GM21423 (cell line): Measurements from ENCODE around the gene ARHGEF37.
"Not testable (repeated sequence)": the region's sequence is repeated elsewhere in the genome, so short reads cannot be mapped to it uniquely, and the experiment has no call there.

Experiments
- ATAC-seq: cut with Tn5 transposase; IDR thresholded peaks from one replicate; pipeline ENCODE4 v1.9.1; 2021; ENCODE audit warnings: mild to moderate bottlenecking, moderate library complexity; ENCODE audit not compliant: unreplicated experiment

Gene ARHGEF37

DNA sequence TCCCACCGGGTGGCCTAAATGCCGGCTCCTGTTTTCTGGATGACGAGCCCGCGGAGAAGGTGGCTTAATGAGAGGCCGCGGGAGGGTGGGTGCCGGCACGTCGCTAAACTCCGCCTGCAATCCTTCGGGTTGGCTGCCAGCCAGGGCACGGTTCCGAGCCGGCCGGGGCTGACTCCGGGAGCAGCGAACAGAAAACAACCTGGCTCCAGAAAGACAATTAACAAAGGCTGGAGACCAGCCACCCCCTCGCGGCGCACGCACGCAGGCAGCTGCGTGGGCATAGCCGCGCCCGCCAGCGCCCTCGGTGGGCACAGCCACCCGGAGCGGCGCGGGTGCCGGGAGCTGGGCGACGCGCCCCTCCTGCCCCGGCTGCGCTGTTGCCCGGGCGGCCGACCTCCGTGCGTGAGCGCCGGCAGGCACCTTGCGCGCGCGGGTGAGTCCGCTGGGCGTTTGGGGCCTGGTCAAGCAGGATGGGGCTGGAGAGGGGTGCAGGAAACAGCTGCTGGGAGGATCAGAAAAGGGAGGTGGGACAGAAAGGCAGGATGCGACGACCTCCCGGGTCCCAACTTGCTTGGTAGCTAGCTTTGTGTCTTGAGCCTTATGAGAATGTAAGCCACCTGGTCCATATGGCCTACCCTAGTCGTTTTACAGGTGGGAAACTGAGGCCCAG lies at the start of gene ARHGEF37:
TSS of gene ARHGEF37 (plus strand) at position 307 of the 670 bp plus-strand sequence. CDS start 16,272 bp downstream, outside the sequence.
- no peak for ATAC-seq

DNA sequence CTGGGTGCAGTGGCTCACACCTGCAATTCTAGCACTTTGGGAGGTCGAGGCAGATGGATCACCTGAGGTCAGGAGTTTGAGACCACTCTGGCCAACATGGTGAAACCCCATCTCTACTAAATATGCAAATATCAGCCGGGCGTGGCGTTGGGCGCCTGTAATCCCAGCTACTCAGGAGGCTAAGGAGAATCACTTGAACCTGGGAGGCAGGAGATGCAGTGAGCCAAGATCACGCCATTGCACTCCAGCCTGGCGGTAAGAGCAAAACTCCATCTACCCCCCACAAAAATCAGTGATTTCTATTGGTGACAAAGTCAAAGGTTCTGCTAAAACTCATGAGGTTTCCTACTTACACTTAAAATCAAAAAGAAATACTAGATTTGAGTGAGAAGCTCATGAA lies 48.9 kb upstream of the ARHGEF37 start:
- no peak for ATAC-seq

DNA sequence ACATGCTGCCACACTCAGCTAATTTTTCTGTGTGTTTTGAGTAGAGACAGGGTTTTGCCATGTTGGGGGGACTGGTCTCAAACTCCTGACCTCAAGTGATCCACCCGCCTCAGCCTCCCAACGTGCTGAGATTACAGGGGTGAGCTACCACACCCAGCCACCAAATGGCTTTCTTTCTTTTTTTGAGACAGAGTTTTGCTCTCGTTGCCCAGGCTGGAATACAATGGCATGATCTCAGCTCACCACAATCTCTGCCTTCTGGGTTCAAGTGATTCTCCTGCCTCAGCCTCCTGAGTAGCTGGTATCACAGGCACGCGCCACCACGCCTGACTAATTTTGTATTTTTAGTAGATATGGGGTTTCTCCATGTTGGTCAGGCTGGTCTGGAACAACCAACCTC lies 45.5 kb upstream of the ARHGEF37 start:
- not testable (repeated sequence) for ATAC-seq

- no peak for ATAC-seq
Measured at GRCh38 chr5:149537374-149537975, 43.8 kb upstream of the ARHGEF37 start.

DNA sequence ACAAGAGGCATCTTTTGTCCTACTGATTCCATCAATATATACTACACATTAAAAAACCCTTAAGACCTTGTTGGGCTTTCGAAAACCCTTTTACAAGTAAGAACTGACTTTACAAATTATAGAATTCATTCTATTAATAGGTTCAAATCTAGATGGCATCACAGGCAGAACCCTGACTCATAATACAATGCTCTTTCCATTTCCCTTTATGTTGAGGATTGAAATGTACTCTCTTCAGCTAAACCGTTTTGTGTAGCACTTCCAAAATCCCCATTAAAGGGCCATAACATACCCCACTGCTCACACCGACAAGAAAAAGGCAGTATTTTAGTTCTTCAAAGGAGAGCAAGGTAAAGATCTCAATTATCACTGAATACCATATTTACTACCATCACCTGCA lies 41.2 kb upstream of the ARHGEF37 start:
- ATAC-seq: no peak

DNA sequence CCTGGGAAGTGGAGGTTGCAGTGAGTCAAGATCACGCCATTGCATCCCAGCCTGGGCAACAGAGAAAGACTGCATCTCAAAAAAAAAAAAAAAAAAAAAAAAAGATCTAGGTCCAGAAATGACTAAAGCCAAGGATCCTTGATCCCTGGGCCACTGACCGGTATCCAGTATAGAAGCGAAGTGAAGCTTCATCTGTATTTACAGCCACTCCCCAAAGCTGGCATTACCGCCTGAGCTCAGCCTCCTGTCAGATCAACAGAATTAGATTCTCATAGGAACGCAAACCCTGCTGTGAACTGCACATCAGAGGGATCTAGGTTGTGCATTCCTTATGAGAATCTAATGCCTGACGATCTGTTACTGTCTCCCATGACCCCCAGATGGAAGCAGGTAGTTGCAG lies 39.4 kb upstream of the ARHGEF37 start:
- no peak for ATAC-seq

DNA sequence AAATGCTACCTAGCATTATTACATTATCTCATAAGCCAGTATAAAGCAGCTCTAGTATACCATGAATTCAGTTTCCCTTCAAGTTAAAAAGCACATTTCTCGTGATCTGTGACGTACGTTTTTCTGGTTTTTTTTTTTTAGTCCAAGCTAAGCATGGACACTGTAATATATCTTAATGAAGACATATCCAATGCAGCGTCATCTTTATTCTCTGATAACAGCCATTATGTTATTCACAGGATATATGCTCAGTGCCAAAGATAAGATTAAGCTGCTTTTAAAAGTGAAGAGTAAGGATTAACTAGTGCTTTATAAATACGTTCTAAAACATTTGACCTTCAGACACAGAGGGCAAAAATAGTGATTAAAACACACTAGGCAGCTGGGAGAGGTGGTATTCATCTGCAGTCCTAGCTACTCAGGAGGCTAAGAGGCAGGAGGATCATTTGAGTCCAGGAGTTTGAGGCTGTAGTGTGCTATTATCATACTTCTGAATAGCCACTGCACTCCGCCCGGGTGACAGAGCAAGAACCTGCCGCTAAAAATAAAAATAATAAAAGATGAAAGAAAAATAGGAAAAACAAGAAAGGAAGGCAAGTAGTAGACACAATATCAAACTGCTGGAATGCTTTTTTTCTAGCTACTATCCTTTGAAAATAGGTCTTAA lies 37.8 kb upstream of the ARHGEF37 start:
- no peak for ATAC-seq

- no peak for ATAC-seq
Measured at GRCh38 chr5:149544028-149544420, 37.3 kb upstream of the ARHGEF37 start.

GRCh38 chr5:149545327-149545726 lies 36.0 kb upstream of the ARHGEF37 start:
- ATAC-seq: no peak

DNA sequence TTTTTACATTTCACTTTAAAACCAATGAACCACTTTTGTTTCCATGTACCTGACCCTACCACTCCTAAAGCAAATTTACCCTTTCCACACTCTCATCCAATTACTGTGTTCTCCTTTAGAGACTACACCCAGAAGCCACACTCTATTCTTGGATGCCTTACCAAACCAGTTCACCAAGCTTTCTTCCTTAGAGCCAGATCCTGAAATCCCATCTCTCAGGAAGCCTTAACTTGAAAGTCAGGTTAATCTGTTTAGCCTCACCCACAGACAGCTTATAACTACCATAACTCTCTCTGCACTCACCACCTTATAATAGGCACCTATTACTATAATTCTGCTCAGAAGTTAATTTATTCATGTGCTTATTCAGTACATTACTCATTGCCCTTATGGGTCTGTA lies 34.3 kb upstream of the ARHGEF37 start:
- no peak for ATAC-seq

GRCh38 chr5:149549461-149550267 lies 31.6 kb upstream of the ARHGEF37 start:
- peak; percentile 34 for ATAC-seq

- no peak for ATAC-seq
Measured at GRCh38 chr5:149550268-149550583, 31.1 kb upstream of the ARHGEF37 start.

DNA sequence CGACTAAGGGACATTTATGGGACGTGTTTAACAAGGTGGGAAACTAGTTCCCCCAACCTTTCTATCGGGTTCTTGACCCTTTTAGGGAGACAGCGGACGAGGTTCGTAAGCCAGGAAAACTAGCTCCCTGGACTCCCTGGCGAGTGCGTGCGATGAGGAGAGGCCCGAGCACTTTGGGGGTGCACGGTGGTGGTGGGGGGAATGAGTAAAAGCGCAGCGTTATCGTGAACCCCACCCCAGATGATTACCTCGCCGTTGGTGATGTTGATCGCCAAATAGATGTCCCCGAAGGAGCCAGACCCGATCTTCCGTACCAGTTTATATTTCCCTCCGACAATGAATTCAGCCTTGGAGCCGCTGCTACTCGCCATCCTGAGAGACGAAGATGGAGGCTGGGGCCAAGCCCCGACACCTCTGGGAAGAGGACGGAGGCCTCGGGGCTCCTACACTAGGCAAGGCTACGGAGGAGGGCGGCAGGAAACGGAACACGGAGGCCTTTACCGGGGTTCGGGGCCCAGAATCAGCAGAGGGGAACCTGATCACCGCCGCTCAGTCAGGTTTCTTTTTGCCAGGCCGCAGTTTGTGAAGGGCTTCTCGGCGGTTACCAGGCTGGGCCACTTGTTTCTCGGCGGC lies 30.6 kb upstream of the ARHGEF37 start:
- peak; percentile 4 for ATAC-seq

GRCh38 chr5:149551227-149552037 lies 29.9 kb upstream of the ARHGEF37 start, which contains the start of gene CSNK1A1:
Gene CSNK1A1 (minus strand): TSS chr5:149551439. CDS start chr5:149550964, 475 bp downstream.
- ATAC-seq: peak; percentile 90

- no peak for ATAC-seq
Measured at GRCh38 chr5:149552038-149552494, 29.2 kb upstream of the ARHGEF37 start.

DNA sequence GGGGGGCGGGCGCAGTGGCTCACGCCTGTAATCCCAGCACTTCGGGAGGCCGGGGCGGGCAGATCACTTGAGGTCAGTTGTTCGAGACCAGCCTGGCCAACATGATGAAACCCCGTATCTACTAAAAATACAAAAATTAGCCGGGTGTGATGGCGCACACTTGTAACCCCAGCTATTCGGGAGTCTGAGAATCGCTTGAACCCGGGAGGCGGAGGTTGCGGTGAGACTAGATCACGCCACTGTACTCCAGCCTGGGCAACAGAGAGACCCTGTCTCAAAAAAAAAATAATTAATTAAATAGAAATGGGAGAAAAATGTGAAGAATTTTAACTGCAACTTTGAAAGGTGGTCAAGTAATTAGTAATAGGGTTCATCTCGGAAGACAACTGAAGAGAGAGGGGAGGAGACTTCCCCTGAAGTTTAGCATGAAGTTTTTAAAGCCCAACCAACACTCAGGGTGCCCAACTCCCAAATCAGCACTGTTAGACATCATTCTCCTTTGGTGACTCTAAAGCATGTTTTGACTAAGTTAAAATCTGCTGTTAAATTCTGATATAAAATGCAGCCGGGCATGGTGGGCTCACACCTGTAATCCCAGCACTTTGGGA lies 28.6 kb upstream of the ARHGEF37 start:
- no peak for ATAC-seq

- no peak for ATAC-seq
Measured at GRCh38 chr5:149559706-149560105, 21.6 kb upstream of the ARHGEF37 start.

DNA sequence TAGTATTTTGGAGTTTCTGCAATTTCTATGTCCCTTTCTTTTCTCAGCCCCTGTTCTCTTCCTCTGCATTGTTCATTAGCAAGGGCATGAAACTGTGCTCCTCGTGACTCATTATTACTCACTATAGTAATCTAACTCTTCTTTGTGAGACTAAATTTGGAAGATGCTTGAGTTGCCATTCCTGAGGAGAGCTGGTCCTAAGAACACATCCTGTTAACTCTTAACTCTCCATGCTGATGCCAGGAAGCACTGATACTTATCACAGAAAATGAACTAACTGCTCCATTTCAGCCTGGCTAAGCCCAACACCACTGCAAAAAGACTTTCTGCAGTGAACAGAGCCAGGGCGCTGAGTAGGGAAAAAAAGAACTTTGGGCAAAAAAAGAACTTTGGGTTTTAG lies 19.4 kb upstream of the ARHGEF37 start:
- no peak for ATAC-seq

- ATAC-seq: no peak
Measured at GRCh38 chr5:149563466-149563865, 17.8 kb upstream of the ARHGEF37 start.
